SK-N-SH (cell line): ENCODE results near the gene KIAA0040.

Experiments
- CTCF ChIP-seq: fragments of 200-600 bp; sonication (generic); IDR thresholded peaks from 2 replicates; pipeline ENCODE4 v1.6.1; 2017; ENCODE audit warnings: antibody characterized with exemption, mild to moderate bottlenecking, moderate library complexity
- FOXM1 ChIP-seq: IDR thresholded peaks from 2 replicates; pipeline ENCODE4 v1.4.0; 2012; ENCODE audit warnings: low read depth, mild to moderate bottlenecking
- MEF2A ChIP-seq: IDR thresholded peaks from 2 replicates; pipeline ENCODE4 v1.4.0; 2012; ENCODE audit warnings: low read depth, borderline replicate concordance
- POLR2AphosphoS5 ChIP-seq: IDR thresholded peaks from 2 replicates; pipeline ENCODE4 v1.6.1; 2012; ENCODE audit warnings: low read depth, low read length
- RAD21 ChIP-seq: IDR thresholded peaks from 2 replicates; pipeline ENCODE4 v1.6.1; 2012; ENCODE audit warnings: mild to moderate bottlenecking, low read length
- TEAD4 ChIP-seq: IDR thresholded peaks from 2 replicates; pipeline ENCODE4 v1.4.0; 2012; ENCODE audit warnings: mild to moderate bottlenecking, borderline replicate concordance; ENCODE audit not compliant: insufficient read depth
- TF ChIP-seq, protein P1 (sequence below): IDR thresholded peaks from 2 replicates; pipeline ENCODE4; 2012
- TF ChIP-seq, protein P2 (sequence below): IDR thresholded peaks from 2 replicates; pipeline ENCODE4 v1.6.1; 2012; ENCODE audit warnings: mild to moderate bottlenecking, low read depth, low read length, moderate library complexity
- TF ChIP-seq, protein P3 (sequence below): IDR thresholded peaks from 2 replicates; pipeline ENCODE4 v1.4.0; 2012; ENCODE audit warnings: low read depth
- TF ChIP-seq, protein P4 (sequence below): IDR thresholded peaks from 2 replicates; pipeline ENCODE4 v1.4.0; 2012; ENCODE audit warnings: low read depth, borderline replicate concordance

DNA sequence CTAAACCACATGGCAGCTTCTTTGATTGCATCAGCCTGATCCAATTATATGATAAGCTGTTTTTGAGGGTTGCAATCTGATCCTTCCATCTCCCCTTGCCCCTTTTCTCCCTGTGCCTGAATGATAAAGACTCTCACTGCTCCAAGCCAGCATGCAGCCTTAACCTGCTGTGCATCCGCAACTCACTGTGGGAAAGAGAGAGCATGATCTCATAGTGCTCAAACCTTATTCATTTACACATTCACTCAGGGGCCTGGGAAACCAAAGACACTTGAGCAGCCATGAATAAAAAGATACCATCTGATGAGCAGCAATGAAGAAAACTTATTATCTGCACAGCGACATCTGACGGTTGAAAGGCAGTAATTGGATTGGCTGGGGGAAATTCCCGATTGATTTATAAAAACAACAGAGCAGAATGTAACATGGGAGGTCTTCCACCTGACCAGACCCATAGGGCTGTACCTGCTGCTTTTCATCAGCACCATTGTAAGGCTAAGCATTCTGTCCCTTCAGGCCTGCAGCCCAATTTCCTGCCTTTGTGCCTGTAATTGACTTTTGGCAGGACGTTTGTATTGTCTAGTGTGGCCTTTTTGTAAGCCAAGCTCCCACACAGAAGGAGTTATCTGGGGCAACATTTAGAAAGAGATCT is 62.5 kb downstream of the KIAA0040 start:
- TF ChIP-seq, protein P1, sequence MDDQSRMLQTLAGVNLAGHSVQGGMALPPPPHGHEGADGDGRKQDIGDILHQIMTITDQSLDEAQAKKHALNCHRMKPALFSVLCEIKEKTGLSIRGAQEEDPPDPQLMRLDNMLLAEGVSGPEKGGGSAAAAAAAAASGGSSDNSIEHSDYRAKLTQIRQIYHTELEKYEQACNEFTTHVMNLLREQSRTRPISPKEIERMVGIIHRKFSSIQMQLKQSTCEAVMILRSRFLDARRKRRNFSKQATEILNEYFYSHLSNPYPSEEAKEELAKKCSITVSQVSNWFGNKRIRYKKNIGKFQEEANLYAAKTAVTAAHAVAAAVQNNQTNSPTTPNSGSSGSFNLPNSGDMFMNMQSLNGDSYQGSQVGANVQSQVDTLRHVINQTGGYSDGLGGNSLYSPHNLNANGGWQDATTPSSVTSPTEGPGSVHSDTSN: no peak
- TF ChIP-seq CTCF: no peak
- TF ChIP-seq, protein P2, sequence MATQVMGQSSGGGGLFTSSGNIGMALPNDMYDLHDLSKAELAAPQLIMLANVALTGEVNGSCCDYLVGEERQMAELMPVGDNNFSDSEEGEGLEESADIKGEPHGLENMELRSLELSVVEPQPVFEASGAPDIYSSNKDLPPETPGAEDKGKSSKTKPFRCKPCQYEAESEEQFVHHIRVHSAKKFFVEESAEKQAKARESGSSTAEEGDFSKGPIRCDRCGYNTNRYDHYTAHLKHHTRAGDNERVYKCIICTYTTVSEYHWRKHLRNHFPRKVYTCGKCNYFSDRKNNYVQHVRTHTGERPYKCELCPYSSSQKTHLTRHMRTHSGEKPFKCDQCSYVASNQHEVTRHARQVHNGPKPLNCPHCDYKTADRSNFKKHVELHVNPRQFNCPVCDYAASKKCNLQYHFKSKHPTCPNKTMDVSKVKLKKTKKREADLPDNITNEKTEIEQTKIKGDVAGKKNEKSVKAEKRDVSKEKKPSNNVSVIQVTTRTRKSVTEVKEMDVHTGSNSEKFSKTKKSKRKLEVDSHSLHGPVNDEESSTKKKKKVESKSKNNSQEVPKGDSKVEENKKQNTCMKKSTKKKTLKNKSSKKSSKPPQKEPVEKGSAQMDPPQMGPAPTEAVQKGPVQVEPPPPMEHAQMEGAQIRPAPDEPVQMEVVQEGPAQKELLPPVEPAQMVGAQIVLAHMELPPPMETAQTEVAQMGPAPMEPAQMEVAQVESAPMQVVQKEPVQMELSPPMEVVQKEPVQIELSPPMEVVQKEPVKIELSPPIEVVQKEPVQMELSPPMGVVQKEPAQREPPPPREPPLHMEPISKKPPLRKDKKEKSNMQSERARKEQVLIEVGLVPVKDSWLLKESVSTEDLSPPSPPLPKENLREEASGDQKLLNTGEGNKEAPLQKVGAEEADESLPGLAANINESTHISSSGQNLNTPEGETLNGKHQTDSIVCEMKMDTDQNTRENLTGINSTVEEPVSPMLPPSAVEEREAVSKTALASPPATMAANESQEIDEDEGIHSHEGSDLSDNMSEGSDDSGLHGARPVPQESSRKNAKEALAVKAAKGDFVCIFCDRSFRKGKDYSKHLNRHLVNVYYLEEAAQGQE: no peak
- no peak for TF ChIP-seq TEAD4
- TF ChIP-seq, protein P3, sequence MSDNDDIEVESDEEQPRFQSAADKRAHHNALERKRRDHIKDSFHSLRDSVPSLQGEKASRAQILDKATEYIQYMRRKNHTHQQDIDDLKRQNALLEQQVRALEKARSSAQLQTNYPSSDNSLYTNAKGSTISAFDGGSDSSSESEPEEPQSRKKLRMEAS: no peak
- TF ChIP-seq MEF2A: no peak
- TF ChIP-seq RAD21: no peak
- TF ChIP-seq, protein P4, sequence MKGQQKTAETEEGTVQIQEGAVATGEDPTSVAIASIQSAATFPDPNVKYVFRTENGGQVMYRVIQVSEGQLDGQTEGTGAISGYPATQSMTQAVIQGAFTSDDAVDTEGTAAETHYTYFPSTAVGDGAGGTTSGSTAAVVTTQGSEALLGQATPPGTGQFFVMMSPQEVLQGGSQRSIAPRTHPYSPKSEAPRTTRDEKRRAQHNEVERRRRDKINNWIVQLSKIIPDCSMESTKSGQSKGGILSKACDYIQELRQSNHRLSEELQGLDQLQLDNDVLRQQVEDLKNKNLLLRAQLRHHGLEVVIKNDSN: no peak
- TF ChIP-seq FOXM1: no peak
- TF ChIP-seq POLR2AphosphoS5: no peak
